Upper lobe of left lung (tissue), 4 donors: ENCODE results near the gene PRKAG2.

Experiments
- CTCF ChIP-seq, 6 experiments: fragments of 450-650 bp in 4 of 6; fragments of 200-600 bp in 2 of 6; sonication (generic) in 2 of 6; IDR thresholded peaks; one replicate each; pipeline ENCODE4 v1.5.1; 2016 to 2019; ENCODE audit warnings: antibody characterized with exemption in 6 of 6
- EP300 ChIP-seq, 4 donors: sonication (generic); formaldehyde crosslinking; IDR thresholded peaks; one replicate each; pipeline ENCODE4 v1.5.1; 2017; ENCODE audit warnings: antibody characterized with exemption in 4 of 4, control low read depth in 2 of 4
- POLR2A ChIP-seq, 4 donors: fragments of 450-650 bp; IDR thresholded peaks; one replicate each; pipeline ENCODE4 v1.5.1; 2016 to 2017; ENCODE audit warnings: antibody characterized with exemption in 4 of 4, mild to moderate bottlenecking in 2 of 4
- POLR2AphosphoS5 ChIP-seq, 2 donors: sonication (generic); formaldehyde crosslinking; IDR thresholded peaks; one replicate each; pipeline ENCODE4 v1.5.1; 2017; ENCODE audit warnings: antibody characterized with exemption in 2 of 2

GRCh38 chr7:151665368-151665767, 211.5 kb downstream of the PRKAG2 start:
- TF ChIP-seq POLR2A (IDR thresholded peaks at IDR 0.05) (no peak), EP300 (IDR thresholded peaks at IDR 0.05) (no peak), CTCF (IDR thresholded peaks at IDR 0.05) (no peak), POLR2AphosphoS5 (IDR thresholded peaks at IDR 0.05) (peak in 1 of 2 donors; percentile 7)
